ENCODE results near the gene CNN2. TPM values are rescaled to one million over a fixed set of nuclear protein-coding genes. Genes with fewer than 3 reads are reported as not detected.

The CNN2 gene
- total RNA-seq, 1 donor from 2014 or later, result 117 TPM

DNA sequence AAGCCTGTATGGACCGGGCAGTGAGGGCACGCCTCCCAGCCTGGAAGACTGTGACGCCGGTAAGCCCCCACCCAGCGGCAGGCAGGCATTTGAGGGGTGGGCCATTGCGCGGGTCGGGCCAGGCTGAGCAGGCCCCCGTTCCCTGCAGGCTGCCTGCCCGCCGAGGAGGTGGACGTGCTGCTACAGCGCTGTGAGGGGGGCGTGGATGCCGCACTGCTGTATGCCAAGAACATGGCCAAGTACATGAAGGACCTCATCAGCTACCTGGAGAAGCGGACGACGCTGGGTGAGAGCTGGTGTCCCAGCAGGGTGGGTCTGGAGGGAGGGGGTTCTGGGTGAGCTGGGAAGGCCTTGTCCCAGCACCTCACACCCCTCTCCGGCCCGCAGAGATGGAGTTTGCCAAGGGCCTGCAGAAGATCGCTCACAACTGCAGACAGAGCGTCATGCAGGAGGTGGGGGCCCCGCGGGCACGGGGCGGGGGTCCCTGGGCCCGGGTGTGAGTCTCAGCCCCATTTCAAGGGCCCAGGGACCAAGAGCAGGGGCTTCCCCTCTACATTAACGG, 47.6 kb downstream of the CNN2 start:
- DNase-seq, result no peak
- H3K4me1 Mint-ChIP-seq (ENCODE audit: low read depth, unreplicated experiment), result peaks cover 1% of the 10 kb centered on the region
- H3K36me3 Mint-ChIP-seq (ENCODE audit: unreplicated experiment), result peaks cover 4% of the 10 kb centered on the region
- no peak overlapping the region for H3K4me3 Mint-ChIP-seq (ENCODE audit: unreplicated experiment)
- H3K27me3 Mint-ChIP-seq (ENCODE audit: unreplicated experiment), result peaks cover 7% of the 10 kb centered on the region
- H3K9me3 Mint-ChIP-seq (ENCODE audit: unreplicated experiment), result no peaks in the 10 kb centered on the region
- TF ChIP-seq, protein P1, sequence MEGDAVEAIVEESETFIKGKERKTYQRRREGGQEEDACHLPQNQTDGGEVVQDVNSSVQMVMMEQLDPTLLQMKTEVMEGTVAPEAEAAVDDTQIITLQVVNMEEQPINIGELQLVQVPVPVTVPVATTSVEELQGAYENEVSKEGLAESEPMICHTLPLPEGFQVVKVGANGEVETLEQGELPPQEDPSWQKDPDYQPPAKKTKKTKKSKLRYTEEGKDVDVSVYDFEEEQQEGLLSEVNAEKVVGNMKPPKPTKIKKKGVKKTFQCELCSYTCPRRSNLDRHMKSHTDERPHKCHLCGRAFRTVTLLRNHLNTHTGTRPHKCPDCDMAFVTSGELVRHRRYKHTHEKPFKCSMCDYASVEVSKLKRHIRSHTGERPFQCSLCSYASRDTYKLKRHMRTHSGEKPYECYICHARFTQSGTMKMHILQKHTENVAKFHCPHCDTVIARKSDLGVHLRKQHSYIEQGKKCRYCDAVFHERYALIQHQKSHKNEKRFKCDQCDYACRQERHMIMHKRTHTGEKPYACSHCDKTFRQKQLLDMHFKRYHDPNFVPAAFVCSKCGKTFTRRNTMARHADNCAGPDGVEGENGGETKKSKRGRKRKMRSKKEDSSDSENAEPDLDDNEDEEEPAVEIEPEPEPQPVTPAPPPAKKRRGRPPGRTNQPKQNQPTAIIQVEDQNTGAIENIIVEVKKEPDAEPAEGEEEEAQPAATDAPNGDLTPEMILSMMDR (IDR thresholded peaks at IDR 0.05; ENCODE audit: partially characterized antibody, unreplicated experiment), result no peak
- H3K27ac Mint-ChIP-seq (ENCODE audit: unreplicated experiment), result no peak overlapping the region

DNA sequence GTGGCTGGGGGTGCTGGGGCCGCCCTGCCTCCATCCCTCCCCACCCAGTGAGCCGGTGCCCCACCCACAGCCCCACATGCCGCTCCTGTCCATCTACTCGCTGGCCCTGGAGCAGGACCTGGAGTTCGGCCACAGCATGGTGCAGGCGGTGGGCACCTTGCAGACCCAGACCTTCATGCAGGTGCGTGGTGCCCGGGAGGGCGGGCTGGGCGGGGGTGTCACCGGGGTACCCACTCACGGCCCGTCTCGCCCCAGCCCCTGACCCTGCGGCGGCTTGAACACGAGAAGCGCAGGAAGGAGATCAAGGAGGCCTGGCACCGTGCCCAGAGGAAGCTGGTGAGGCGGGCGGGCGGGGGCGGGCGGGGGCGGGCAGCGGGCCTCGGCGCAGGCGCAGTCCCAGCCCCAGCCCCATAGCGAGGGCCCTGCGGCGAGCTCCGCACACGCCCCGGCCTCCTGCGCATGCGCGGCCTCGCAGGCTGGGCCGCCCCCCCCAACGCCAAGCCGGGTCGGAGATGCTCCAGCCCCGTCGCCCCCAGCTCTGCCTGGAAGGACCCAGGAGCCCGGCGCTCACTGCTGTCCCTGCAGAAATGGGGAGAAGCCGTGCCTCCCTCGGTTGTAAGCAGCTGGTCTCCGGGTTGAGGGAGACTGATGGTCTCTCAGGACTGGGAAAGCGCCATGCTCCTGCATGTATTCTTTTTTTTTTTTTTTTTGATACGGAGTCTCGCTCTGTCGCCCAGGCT, 48.3 kb downstream of the CNN2 start:
- no peak overlapping the region for H3K27ac Mint-ChIP-seq (ENCODE audit: unreplicated experiment)

DNA sequence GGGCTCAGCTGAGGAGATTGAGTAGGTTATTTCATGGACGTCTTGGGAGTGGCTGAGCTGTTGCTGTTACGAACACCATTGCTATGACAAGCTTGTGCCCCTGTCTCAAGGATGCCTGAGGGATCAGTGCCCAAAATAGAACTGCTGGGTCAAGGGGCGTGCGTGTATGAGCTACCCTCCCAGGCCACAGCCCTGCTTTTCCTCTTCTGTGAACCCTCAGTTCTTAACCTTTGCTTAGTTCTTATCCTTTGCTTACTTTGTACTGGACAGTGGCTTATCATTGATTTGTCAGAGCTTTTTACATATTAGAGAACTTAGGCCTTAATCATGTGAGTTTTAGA, 49.6 kb downstream of the CNN2 start:
- no peak for DNase-seq
- TF ChIP-seq, protein P1 (IDR thresholded peaks at IDR 0.05; ENCODE audit: partially characterized antibody, unreplicated experiment), result no peak
- Mint-ChIP-seq H3K27me3 (ENCODE audit: unreplicated experiment) (peaks cover 7% of the 10 kb centered on the region), H3K36me3 (ENCODE audit: unreplicated experiment) (peaks cover 4% of the 10 kb centered on the region), H3K9me3 (ENCODE audit: unreplicated experiment) (no peaks in the 10 kb centered on the region), H3K4me3 (ENCODE audit: unreplicated experiment) (no peak overlapping the region), H3K27ac (ENCODE audit: unreplicated experiment) (no peak overlapping the region), H3K4me1 (ENCODE audit: low read depth, unreplicated experiment) (peaks cover 1% of the 10 kb centered on the region)

More for the DNA sequence above, 48.3 kb downstream of the CNN2 start:
- DNase-seq, result no peak
- TF ChIP-seq, protein P1 (IDR thresholded peaks at IDR 0.05; ENCODE audit: partially characterized antibody, unreplicated experiment), result no peak
- Mint-ChIP-seq H3K4me3 (ENCODE audit: unreplicated experiment) (no peak overlapping the region), H3K36me3 (ENCODE audit: unreplicated experiment) (peaks cover 4% of the 10 kb centered on the region), H3K27me3 (ENCODE audit: unreplicated experiment) (peaks cover 7% of the 10 kb centered on the region), H3K4me1 (ENCODE audit: low read depth, unreplicated experiment) (peaks cover 1% of the 10 kb centered on the region), H3K9me3 (ENCODE audit: unreplicated experiment) (no peaks in the 10 kb centered on the region)

DNA sequence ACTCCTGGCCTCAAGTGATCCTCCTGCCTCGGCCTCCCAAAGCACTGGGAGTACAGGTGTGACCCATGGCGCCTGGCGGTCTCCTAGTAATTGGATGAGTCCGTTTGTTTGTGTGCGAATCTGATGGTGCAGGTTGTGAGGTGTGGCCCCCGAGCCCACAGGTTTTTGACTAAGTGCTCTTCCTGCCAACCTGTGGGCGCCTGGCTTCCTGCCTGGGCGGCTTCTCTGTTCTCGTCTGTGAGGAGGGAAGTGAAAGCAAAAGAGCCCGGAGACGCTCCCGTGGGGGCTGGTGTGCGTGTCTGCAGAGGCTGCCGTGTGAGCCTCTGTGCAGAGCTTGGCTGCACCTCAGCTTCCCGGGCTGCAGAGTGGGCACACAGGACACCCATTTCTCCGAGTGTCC, 50.5 kb downstream of the CNN2 start:
- Mint-ChIP-seq H3K27ac (ENCODE audit: unreplicated experiment) (no peak overlapping the region), H3K4me1 (ENCODE audit: low read depth, unreplicated experiment) (no peaks in the 10 kb centered on the region), H3K36me3 (ENCODE audit: unreplicated experiment) (peaks cover under 1% of the 10 kb centered on the region), H3K4me3 (ENCODE audit: unreplicated experiment) (no peak overlapping the region), H3K9me3 (ENCODE audit: unreplicated experiment) (no peaks in the 10 kb centered on the region), H3K27me3 (ENCODE audit: unreplicated experiment) (peaks cover 4% of the 10 kb centered on the region)
- TF ChIP-seq, protein P1 (IDR thresholded peaks at IDR 0.05; ENCODE audit: partially characterized antibody, unreplicated experiment), result no peak
- DNase-seq, result no peak

DNA sequence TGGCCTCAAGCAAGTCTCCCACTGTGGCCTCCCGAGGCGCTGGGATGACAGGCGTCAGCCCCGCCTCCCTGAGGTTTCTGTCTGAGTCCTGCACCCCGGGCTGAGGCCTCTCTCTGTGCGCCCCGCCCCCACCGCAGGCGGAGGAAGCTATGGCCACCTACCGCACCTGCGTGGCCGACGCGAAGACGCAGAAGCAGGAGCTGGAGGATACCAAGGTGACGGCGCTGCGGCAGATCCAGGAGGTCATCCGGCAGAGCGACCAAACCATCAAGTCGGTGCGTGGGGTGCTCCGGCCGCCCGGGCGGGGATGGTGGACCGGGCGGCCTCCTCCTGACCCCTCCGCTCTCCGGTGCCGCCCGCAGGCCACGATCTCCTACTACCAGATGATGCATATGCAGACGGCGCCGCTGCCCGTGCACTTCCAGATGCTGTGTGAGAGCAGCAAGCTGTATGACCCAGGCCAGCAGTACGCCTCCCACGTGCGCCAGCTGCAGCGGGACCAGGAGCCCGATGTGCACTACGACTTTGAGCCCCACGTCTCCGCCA, 53.2 kb downstream of the CNN2 start:
- Mint-ChIP-seq H3K27ac (ENCODE audit: unreplicated experiment) (no peak overlapping the region), H3K27me3 (ENCODE audit: unreplicated experiment) (peaks cover 5% of the 10 kb centered on the region), H3K9me3 (ENCODE audit: unreplicated experiment) (no peaks in the 10 kb centered on the region), H3K36me3 (ENCODE audit: unreplicated experiment) (no peaks in the 10 kb centered on the region), H3K4me3 (ENCODE audit: unreplicated experiment) (no peak overlapping the region), H3K4me1 (ENCODE audit: low read depth, unreplicated experiment) (no peaks in the 10 kb centered on the region)
- TF ChIP-seq, protein P1 (IDR thresholded peaks at IDR 0.05; ENCODE audit: partially characterized antibody, unreplicated experiment), result no peak
- no peak for DNase-seq
